K562 (cell line): ENCODE data around the gene POLR3G. TPM values are rescaled to one million over a fixed set of nuclear protein-coding genes. Genes with fewer than 3 reads are reported as not detected.

Experiments
- ARID2 ChIP-seq: fragments of 450-650 bp; IDR thresholded peaks from 2 replicates; pipeline ENCODE4 v1.6.1; 2017; ENCODE audit warnings: antibody characterized with exemption, mild to moderate bottlenecking
- BCL6 ChIP-seq: fragments of 250-450 bp; sonication (Bioruptor Pico); IDR thresholded peaks from 2 replicates; pipeline ENCODE4 v1.4.0; 2020
- CBX5 ChIP-seq: IDR thresholded peaks from 2 replicates; pipeline ENCODE4 v1.6.1; 2014; ENCODE audit warnings: low read depth, borderline replicate concordance
- CREM ChIP-seq: IDR thresholded peaks from 2 replicates; pipeline ENCODE4 v1.6.1; 2014; ENCODE audit warnings: antibody characterized with exemption, low read depth
- DDX20 ChIP-seq: fragments of 450-650 bp; IDR thresholded peaks from 2 replicates; pipeline ENCODE4 v1.6.1; 2016; ENCODE audit warnings: missing genetic modification characterization, low read depth, mild to moderate bottlenecking, missing compliant biosample characterization, moderate library complexity
- E2F8 ChIP-seq: fragments of 450-650 bp; IDR thresholded peaks from 2 replicates; pipeline ENCODE4 v1.7.1; 2018; ENCODE audit warnings: mild to moderate bottlenecking, low read depth; ENCODE audit not compliant: partially characterized antibody
- GTF2B ChIP-seq: IDR thresholded peaks from 2 replicates; pipeline ENCODE4 v1.6.1; 2011; ENCODE audit not compliant: insufficient read length; ENCODE audit errors: extremely low read depth
- HDGF ChIP-seq: fragments of 450-650 bp; IDR thresholded peaks from 2 replicates; pipeline ENCODE4 v1.6.1; 2016
- MCM5 ChIP-seq: fragments of 450-650 bp; IDR thresholded peaks from 2 replicates; pipeline ENCODE4 v1.6.1; 2016; ENCODE audit warnings: low read depth
- NR2C2 ChIP-seq, 2 experiments: fragments of 200-800 bp in 1 of 2; sonication (Bioruptor generic) in 1 of 2; sonication (generic) in 1 of 2; formaldehyde crosslinking in 1 of 2; IDR thresholded peaks; 2 replicates each; pipeline versions ENCODE4 v1.6.1 to v1.8.0; 2016 to 2022; ENCODE audit warnings: mild to moderate bottlenecking in 1 of 2, missing compliant biosample characterization in 1 of 2, missing genetic modification characterization in 1 of 2, missing genetic modification reagents in 1 of 2
- STAT6 ChIP-seq: sonication (generic); formaldehyde crosslinking; IDR thresholded peaks from 2 replicates; pipeline ENCODE4 v1.8.1; 2023; ENCODE audit warnings: mild to moderate bottlenecking, missing genetic modification reagents
- XRCC5 ChIP-seq: fragments of 200-400 bp; formaldehyde crosslinking; IDR thresholded peaks from 2 replicates; pipeline ENCODE4 v1.6.1; 2017; ENCODE audit warnings: low read depth, mild to moderate bottlenecking, low read length
- ZBTB34 ChIP-seq: fragments of 250-450 bp; sonication (Bioruptor Pico); IDR thresholded peaks from 2 replicates; pipeline ENCODE4 v1.8.0; 2021; ENCODE audit warnings: mild to moderate bottlenecking, moderate library complexity
- ZFP36 ChIP-seq: fragments of 150-350 bp; IDR thresholded peaks from 2 replicates; pipeline ENCODE4 v1.6.1; 2018; ENCODE audit warnings: low read length, low read depth; ENCODE audit not compliant: partially characterized antibody
- ZKSCAN1 ChIP-seq: fragments of 150-350 bp; IDR thresholded peaks from 2 replicates; pipeline ENCODE4 v1.6.1; 2016; ENCODE audit warnings: low read depth, low read length
- ZNF146 ChIP-seq: IDR thresholded peaks from one replicate; pipeline ENCODE4 v1.6.1; 2018; ENCODE audit warnings: missing compliant biosample characterization; ENCODE audit not compliant: unreplicated experiment
- polyA plus RNA-seq, 8 experiments: library from polyadenylated mRNA; depleted of rRNA in 4 of 8; stranded (reverse) in 5 of 8; unstranded in 3 of 8; fragments of >200 nt; fragmentation: Nextera tagmentation in 2 of 8; fragmentation: Illumina TruSeq in 1 of 8; extraction: Ambion mirVana in 2 of 8; extraction: Trizol in 1 of 8; gene quantifications; 2 replicates each; pipeline versions ENCODE4 v1.2.1 to v1.2.3, GENCODE V29; 2011 to 2014; ENCODE audit warnings: inconsistent platforms in 1 of 8, missing spikeins in 1 of 8
- total RNA-seq, 7 experiments: library from RNA; depleted of rRNA in 6 of 7; stranded (reverse); fragments of >200 nt in 6 of 7; fragmentation: Illumina TruSeq in 2 of 7; extraction: Trizol in 2 of 7; gene quantifications; 2 replicates each; pipeline versions ENCODE4 v1.2.1 to v1.2.3, GENCODE V29; 2011 to 2021; ENCODE audit warnings: low replicate concordance in 1 of 7
- TF ChIP-seq, protein P1 (sequence below): fragments of 450-650 bp; IDR thresholded peaks from 2 replicates; pipeline ENCODE4 v1.6.1; 2017; ENCODE audit warnings: antibody characterized with exemption

POLR3G gene
- total and polyA plus RNA-seq, 9 of the 15 experiments (the other 6 are each of a cell fraction or from before 2014, with no cell fraction given): 39.0 to 111 (median 59.0) TPM

DNA sequence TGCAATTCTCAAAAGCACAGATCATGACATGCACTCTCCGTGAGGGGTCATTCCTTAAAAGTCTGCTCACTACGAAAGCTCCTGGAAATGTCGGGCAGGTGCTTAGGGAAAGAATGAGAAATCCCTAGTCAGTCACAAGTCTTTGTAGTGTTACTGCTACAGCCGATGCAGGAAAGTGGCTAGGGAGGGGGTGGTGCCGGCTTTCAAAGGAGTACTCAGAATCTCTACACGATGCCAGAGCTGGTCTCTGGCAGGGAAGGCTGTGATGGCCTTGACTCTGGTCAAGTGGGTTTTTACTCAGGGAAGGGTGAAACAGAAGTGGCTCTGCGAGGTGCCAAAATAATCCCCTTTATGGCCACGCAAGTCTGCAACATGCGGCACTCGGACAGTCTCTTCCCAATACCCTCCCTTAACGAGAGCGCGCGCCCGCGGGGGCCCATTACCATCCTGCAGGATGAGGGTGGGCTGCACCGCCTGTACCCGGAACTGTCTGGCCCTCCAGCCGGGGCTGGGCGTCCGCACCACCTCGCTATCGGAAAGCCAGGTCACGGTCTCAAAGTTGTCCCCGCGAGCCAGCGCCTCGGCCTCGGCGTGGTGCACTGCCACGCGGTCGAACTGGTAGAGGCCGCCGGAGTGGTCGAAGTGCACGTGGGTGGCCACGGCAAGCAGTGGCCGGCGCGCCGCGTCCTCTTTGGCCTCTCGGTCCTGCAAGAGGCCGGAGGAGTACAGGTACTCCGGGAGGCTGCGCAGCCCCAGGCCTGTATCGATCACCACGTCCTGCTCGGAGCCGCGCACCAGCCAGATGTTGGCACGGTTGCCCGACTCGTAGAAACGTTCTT is 1.0 kb upstream of the POLR3G start (continued):
- TF ChIP-seq STAT6 (no peak), ZBTB34 (CRISPR knock-in tag) (no peak), ARID2 (no peak), CBX5 (no peak), ZNF146 (CRISPR knock-in tag) (no peak), BCL6 (CRISPR knock-in tag) (no peak), CREM (no peak), DDX20 (no peak), NR2C2 (CRISPR knock-in tag; IDR thresholded peaks at IDR 0.05) (peak; percentile 74; the same call in 1 of the 2 replicates), NR2C2 (tag; IDR thresholded peaks at IDR 0.05) (no peak), MCM5 (no peak), ZKSCAN1 (no peak), ZFP36 (no peak), XRCC5 (no peak), HDGF (no peak), GTF2B (no peak), E2F8 (no peak)
- TF ChIP-seq, protein P1, sequence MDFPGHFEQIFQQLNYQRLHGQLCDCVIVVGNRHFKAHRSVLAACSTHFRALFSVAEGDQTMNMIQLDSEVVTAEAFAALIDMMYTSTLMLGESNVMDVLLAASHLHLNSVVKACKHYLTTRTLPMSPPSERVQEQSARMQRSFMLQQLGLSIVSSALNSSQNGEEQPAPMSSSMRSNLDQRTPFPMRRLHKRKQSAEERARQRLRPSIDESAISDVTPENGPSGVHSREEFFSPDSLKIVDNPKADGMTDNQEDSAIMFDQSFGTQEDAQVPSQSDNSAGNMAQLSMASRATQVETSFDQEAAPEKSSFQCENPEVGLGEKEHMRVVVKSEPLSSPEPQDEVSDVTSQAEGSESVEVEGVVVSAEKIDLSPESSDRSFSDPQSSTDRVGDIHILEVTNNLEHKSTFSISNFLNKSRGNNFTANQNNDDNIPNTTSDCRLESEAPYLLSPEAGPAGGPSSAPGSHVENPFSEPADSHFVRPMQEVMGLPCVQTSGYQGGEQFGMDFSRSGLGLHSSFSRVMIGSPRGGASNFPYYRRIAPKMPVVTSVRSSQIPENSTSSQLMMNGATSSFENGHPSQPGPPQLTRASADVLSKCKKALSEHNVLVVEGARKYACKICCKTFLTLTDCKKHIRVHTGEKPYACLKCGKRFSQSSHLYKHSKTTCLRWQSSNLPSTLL: no peak
